Activated T-helper 9 cell treated with anti-CD3 and anti-CD28 coated beads, Interleukin-2, amount 50 U/mL, for 16 hours (primary cell): Measurements from ENCODE around the gene CARS1.

Experiments used
- DNase-seq: peaks from one replicate; pipeline ENCODE4 v3.0.0-alpha.2; 2020; ENCODE audit warnings: low read depth

Gene CARS1

GRCh38 chr11:2991452-2992233 is 65.6 kb downstream of the CARS1 start:
- no peak for DNase-seq

GRCh38 chr11:2990617-2991451 is 66.4 kb downstream of the CARS1 start:
- no peak for DNase-seq

GRCh38 chr11:2989551-2989950 is 67.7 kb downstream of the CARS1 start:
- no peak for DNase-seq

GRCh38 chr11:2989006-2989405 is 68.2 kb downstream of the CARS1 start:
- DNase-seq, result no peak

- DNase-seq, result no peak
Measured at GRCh38 chr11:2987881-2988861, 69.1 kb downstream of the CARS1 start.

- no peak for DNase-seq
Measured at GRCh38 chr11:2983908-2984307, 73.3 kb downstream of the CARS1 start.

- no peak for DNase-seq
Measured at GRCh38 chr11:2982214-2982613, 75.0 kb downstream of the CARS1 start.

- DNase-seq, result no peak
Measured at GRCh38 chr11:2981130-2981529, 76.1 kb downstream of the CARS1 start.

- no peak for DNase-seq
Measured at GRCh38 chr11:2980168-2980840, 76.9 kb downstream of the CARS1 start.

- DNase-seq, result no peak
Measured at GRCh38 chr11:2977113-2977512, 80.1 kb downstream of the CARS1 start.

- no peak for DNase-seq
Measured at GRCh38 chr11:2976294-2977063, 80.7 kb downstream of the CARS1 start.

- no peak for DNase-seq
Measured at GRCh38 chr11:2975594-2975993, 81.6 kb downstream of the CARS1 start.

- DNase-seq, result no peak
Measured at GRCh38 chr11:2974272-2974671, 83.0 kb downstream of the CARS1 start.

GRCh38 chr11:2968341-2968900 is 88.8 kb downstream of the CARS1 start:
- DNase-seq, result no peak

- no peak for DNase-seq
Measured at GRCh38 chr11:2964782-2965181, 92.4 kb downstream of the CARS1 start.

- DNase-seq, result no peak
Measured at GRCh38 chr11:2963761-2964160, 93.5 kb downstream of the CARS1 start.

GRCh38 chr11:2963112-2963754 is 94.0 kb downstream of the CARS1 start:
- no peak for DNase-seq

- DNase-seq, result no peak
Measured at GRCh38 chr11:2961080-2961479, 96.1 kb downstream of the CARS1 start.

- DNase-seq, result no peak
Measured at GRCh38 chr11:2960139-2960538, 97.1 kb downstream of the CARS1 start.

- no peak for DNase-seq
Measured at GRCh38 chr11:2958251-2958650, 99.0 kb downstream of the CARS1 start.
